GM18499 (cell line): ENCODE results near the gene C6orf132.

Source experiments
- ATAC-seq: cut with Tn5 transposase; IDR thresholded peaks from one replicate; pipeline ENCODE4 v1.9.1; 2021; ENCODE audit warnings: moderate number of reproducible peaks; ENCODE audit not compliant: insufficient read depth, unreplicated experiment

C6orf132 gene

GRCh38 chr6:42110683-42111082 lies 31.7 kb downstream of the C6orf132 start:
- no peak for ATAC-seq

- ATAC-seq = no peak
These were observed 34.3 kb downstream of the C6orf132 start for GRCh38 chr6:42108071-42108470.

- no peak for ATAC-seq
These were observed 36.1 kb downstream of the C6orf132 start for GRCh38 chr6:42106112-42107023.

- no peak for ATAC-seq
These were observed 36.7 kb downstream of the C6orf132 start for GRCh38 chr6:42105709-42106108.

GRCh38 chr6:42105156-42105648 lies 37.2 kb downstream of the C6orf132 start:
- no peak for ATAC-seq

- ATAC-seq = no peak
These were observed 37.7 kb downstream of the C6orf132 start for GRCh38 chr6:42104804-42105125.

- no peak for ATAC-seq
These were observed 38.2 kb downstream of the C6orf132 start for GRCh38 chr6:42104095-42104803.

GRCh38 chr6:42103753-42104094 lies 38.7 kb downstream of the C6orf132 start:
- ATAC-seq = no peak

GRCh38 chr6:42103216-42103615 lies 39.2 kb downstream of the C6orf132 start:
- no peak for ATAC-seq

- no peak for ATAC-seq
These were observed 41.2 kb downstream of the C6orf132 start for GRCh38 chr6:42101186-42101657.

GRCh38 chr6:42100029-42100901 lies 42.2 kb downstream of the C6orf132 start:
- no peak for ATAC-seq

- ATAC-seq = no peak
These were observed 42.9 kb downstream of the C6orf132 start for GRCh38 chr6:42099340-42100028.

GRCh38 chr6:42095776-42096541 lies 46.5 kb downstream of the C6orf132 start:
- ATAC-seq = no peak

GRCh38 chr6:42095094-42095493 lies 47.3 kb downstream of the C6orf132 start:
- no peak for ATAC-seq

- no peak for ATAC-seq
These were observed 48.7 kb downstream of the C6orf132 start for GRCh38 chr6:42093582-42094329.

- ATAC-seq = no peak
These were observed 50.7 kb downstream of the C6orf132 start for GRCh38 chr6:42091718-42092023.

GRCh38 chr6:42090819-42091717 lies 51.4 kb downstream of the C6orf132 start:
- ATAC-seq = no peak
